ENCODE results near the gene CNTNAP4.

CNTNAP4 gene

DNA sequence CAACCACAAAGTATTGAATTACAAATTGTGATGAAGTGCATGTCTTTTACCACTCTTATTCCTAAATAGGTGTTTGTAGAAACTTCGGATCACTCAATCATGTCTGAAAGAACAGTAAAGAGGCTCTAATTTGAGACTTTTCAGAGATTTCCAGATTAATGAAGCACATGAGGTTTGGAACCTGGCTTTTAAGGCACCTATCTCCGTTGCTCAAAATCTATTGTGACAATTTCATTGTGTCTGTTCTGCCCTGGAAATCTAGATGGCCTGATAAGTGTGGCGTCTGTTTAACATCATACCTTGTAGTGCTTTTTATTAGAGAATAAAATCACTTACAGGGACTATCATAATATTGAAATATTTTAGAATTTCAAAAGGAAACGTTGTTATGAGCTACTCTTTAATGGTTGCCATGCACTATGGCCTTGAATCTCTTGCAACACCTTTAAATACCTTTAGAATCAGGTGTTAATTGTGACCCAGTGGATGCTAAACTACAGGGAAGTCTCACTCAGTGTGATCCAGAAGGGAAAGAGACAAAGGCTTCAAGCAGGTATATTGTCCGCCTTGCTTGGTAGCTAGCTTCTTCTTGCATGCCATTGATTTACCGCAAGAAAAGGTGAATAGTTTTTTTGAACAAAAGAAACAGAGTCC, 210.3 kb downstream of the CNTNAP4 start:
- no peak for DNase-seq

DNA sequence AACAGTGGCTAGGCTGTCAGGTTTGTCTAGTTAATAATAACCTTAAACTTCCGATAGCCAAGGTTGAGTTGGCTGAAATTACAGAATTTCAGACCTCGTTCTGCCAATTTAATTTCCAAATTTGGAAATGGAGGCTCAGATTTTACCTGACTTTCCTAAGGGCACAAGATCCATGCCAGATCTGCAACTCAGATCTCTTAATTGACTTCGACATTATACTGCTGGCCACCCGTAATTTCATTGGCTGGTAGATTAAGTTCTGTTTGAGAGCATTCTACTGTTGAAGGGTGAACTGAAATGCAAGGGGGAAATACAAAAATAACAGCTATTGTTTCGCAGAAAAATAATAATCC, 210.8 kb downstream of the CNTNAP4 start:
- DNase-seq: no peak

DNA sequence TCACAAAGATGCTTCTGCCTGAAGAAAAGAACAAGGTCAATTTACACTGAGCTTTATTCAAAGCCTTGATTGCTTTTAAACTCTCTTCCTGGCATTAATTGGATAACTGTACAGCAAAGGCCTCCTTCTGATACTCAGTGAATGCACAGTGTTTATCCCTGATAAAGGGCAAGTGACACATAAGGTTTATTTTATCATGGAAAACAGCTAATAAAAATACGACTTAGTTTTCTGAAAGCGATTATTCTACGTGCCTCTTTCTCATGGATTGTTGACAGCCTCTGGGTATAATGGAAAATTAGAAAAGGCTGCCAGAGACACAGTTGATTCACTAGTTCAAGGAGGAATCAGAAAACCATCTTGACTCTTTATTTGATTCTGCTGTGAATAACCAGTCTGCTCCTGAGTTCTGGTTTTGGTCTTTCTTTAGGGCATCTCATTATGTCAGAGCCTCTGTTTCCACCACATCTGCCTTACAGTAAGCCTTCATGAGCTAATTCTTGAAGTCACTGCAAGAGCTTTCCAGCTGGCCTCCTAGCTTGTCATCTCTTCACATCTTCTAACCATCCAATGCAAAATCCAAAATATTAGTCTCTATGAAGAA, 212.9 kb downstream of the CNTNAP4 start:
- DNase-seq: no peak

DNA sequence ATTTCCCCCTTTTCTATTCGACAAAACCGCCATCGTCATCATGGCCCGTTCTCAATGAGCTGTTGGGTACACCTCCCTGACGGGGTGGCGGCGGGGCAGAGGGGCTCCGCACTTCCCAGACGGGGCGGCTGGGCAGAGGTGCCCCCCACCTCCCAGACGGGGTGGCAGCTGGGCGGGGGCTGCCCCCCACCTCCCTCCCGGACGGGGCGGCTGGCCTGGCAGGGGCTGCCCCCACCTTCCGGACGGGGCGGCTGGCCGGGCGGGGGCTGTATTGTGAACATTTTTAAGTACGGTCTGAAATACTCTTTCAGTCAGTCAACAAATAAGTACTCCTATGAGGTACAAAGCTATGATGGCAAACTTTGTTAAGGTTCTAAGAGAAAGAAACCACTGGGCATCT, 222.8 kb downstream of the CNTNAP4 start:
- DNase-seq: no peak

DNA sequence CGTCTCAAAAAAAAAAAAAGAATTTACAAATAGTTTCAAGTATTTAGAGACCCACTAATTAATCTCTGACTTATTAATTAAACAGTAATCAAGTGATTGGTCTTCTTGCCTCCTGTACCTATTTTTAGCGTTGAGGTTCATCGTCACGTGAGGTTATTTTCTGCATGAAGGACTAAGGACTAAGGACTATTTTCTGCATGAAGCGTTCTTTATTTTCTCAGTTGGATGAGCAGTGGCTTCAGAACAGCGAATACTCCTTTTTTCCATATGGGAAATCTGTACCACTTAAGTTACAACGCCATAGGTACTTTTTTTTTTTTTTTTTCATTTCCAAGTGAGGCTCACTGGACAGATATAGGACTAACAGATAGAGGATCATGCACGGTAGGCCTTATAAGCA, 224.9 kb downstream of the CNTNAP4 start:
- no peak for DNase-seq

DNA sequence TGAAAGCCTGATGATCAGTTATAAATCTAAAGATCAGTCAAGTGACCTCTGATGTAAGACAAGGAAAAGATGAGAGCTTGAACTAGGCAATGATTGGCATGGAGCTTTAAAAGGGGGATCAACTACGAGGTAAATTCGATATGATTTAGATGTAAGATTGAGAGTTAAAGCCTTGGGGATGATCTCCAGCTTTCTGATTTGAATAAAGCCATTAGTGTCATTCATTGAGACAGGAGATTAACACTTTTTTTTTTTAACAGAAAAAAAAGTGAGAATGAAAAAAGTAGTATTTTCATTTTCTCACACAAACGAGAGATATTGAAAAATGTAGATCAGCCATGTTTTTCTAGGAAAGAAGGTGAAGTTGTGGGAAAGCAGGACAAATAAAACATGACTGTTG, 225.4 kb downstream of the CNTNAP4 start:
- no peak for DNase-seq

DNA sequence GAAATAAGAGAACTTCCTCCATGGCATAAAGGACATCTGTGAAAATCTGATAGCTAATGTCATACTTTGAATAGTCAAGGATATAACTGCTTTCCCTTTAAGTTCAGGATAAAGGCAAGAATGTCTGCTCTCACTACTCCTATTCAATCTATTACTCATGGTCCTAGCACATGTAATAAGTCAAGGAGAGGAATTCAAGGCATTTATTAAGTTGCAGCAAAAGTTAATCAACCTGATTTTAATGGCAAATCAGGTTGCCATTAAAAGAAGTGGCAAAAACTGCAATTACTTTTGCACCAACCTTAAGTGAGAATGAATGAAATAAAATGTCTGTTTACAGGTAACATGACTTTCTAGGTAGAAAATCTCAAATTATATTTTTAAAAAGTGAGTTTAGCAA, 225.9 kb downstream of the CNTNAP4 start:
- no peak for DNase-seq

DNA sequence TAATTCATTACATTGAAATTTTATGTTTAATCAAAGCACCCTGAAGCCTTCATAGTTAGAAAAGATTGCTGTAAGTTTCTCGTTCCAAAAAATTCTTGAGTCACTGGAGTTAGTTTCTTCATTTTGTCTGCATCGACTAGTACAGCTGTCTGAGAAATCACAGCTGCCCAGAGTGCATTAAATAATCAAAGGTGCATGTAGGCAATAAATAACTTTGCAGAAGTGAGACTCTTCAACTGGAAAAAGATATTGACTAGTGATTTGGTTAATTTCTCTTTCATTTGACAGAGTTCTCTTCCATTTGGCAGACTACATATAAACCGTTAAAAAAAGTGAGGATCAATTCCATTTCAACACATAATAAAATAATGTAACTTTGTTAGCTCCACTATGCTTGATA, 234.0 kb downstream of the CNTNAP4 start:
- DNase-seq: no peak

DNA sequence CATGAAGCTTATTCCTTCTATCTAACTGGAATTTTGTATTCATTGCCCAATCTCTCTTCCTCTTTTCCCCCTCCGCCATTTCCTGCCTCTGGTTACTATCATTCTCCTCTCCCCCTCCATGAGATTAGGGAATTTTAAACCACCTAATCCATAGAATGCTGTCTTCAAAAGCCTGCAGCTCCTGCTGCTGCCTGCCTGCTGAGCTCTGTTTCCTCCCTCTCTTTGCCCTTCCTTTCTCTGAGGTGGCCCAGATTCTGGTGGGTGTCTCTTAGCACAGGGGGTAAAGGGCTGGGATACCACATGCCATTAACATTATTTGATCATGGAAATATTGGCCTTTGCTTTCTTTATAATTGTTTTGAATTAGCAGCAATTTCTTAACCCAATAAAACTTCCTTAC, 241.6 kb downstream of the CNTNAP4 start:
- DNase-seq: no peak

DNA sequence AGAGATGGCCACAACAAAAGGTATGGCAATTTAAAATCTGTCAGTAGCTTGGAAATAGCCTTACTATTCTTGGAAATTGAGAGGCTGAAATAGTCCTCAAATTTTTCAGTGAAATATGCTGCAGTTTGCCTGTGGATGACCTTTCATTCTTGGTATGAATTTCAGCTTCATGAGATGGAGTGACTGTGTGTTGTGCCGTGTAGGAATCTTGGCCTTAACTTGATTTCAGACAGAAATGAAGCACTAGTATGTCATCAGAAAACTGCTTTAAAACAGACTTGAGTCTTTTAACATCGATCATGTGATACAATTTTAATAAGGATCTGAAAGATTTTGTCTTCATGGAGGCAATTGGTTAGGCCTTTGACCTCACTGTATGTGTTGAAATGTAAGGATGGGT, 247.2 kb downstream of the CNTNAP4 start:
- no peak for DNase-seq

DNA sequence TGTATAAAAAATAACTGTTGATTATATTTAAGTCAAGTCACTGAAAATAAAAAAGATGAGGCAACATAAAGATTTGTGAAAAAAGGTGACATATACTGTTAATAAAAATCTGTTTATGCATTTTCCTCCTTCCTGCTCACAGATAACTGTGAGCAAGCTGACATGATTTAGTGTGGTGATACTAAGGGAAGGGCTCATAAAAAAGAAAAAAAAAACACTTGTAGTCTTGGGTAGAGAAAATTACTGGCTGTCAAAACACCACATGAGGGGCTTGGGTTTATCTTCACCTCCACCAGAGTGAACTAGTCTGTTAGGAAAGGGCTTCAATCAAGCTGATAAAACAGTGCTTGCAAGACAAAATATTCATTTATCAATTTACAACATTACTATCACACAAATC, 247.6 kb downstream of the CNTNAP4 start:
- no peak for DNase-seq

DNA sequence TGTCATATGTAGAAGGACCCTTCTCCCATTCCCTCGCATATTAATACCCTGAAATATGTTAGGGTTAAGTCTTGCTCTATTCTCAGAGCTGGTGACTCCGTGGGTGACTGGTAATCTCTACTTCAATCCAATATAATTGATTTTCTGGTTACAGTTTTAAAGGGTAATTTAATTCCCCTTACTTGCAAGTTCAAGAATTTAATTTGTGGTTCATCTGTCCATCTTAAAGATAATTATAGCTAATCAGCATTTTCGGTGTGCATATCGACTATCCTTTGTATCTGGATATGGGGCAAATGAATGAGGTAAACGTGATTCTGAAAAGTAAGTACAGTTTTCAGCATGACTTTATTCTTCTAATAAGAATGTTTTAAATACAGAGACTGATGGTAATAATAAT, 250.0 kb downstream of the CNTNAP4 start:
- no peak for DNase-seq

DNA sequence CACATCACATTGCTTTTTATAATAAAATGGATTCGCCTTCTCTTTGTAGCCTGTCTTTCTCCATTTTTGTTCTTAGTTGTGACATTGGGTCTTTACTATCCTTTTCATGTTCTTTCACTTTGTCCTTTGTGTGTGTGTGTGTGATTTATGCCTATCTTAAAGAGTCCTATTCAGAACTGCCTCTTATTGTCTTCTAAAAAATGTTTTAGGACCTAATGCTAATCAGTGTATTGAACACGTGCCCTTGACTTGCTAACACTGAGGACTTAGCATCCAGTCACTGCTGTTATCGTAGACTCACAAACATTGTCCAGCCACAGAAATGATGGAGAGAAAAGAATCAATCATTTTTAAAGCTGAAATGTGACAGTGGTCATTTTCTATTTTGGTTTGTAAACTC, 251.9 kb downstream of the CNTNAP4 start:
- DNase-seq: no peak

DNA sequence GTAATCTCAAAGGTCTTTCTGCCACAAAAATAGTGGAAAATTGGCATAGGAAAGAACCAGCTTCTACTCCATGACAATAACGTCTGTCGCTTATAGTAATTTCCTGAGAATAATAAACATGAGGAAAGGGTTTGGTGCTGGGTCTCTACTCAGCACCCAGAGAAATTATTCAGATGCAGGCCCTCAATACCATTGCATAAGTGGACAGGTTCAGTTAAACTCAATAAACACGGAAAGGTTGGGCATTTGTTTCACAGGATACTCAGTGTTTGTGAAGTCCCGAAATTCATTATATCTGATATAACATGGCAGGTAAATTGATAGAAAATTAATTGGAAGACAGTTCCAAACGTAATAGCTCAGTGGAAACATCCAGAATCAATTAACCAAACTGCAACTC, 254.0 kb downstream of the CNTNAP4 start:
- no peak for DNase-seq

DNA sequence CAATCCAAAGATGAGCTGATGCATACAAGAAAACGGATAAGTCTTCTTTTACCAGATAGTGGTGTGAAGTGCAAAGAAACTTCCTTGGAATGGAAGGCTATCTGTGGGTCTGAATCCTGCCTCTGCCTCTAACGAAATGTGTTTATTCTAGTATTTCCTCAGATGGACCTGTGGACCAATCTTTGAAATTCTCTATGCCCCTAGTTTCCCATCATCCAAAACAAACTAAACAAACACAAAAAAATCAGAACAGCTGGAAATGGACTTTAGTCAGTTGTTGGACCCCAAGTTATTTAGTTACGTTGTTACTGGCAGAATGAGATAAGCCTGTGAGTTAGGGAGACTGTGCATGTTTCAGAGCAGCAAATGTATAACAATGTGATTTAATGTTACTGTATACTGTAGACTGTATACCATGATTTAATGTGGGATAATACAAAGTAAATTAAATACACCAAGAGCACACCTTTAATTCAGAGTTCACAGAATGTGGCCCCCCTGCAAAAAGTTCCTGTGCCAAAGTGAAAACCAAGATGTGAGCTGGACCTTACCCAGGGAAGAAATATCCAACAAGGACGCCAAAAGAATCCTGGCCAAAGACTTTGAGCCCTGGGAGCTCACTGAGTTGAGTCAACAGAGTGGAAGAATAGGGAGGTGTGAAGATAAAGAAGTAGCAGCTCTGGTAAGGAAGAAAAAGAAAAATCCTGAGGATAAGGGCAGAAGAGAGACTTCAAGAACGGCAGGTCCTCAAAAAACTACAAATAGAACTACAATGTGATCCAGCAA, 255.2 kb downstream of the CNTNAP4 start:
- DNase-seq: no peak

DNA sequence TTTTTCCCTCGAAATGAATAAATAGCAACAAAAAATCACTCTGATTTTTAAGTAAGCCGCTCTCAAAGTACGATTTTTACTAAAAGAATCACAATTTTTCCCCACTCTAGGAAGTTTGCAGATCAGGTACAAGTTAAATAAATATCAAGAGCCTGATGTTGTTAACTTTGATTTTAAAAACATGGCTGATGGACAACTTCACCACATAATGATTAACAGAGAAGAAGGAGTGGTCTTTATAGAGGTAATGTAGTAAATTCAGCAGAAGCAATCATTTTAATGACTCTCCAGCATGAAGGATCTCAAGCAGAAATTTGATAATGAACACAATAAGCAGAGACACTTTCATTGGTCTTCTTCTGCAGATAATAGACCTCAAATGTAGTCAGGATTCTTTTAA, 262.4 kb downstream of the CNTNAP4 start:
- no peak for DNase-seq

DNA sequence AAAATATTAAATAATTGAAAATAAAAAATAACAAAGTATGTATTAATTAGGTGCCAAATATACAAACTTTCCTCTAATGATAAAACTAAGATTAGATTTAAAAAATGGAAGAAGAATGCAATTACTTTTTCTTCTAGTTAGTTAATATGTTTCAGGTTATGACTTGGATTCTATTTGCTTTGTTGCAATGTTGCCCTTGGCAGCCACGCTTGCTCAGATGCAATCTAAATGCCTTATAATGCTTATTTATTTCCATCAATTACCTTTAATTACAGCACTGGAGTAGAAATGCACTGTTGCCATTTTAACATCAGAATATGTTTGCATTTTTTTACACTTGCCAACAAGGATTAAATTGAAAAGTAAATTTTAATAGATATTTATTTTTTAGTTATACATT, 263.9 kb downstream of the CNTNAP4 start:
- DNase-seq: no peak

DNA sequence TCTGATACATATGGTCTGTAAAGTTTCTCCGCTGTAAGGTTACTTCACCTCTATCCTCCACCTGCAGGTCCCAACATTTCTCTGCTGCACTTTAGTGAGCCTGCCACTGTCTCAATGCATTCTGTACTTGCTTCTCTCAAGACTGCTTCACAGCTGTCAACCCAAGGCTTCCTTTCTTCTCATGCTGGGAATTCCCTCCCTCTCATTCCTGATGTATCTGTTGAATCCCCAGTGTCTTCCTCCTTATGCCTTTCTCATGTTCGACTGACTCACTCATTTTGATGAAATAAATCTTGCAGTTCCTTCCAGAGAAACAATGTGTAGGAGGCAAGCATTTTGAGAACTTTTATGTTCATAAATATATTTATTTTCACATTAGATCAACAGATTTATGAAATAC, 288.3 kb downstream of the CNTNAP4 start:
- peak in 1 of 56 donors; percentile 8 for DNase-seq

DNA sequence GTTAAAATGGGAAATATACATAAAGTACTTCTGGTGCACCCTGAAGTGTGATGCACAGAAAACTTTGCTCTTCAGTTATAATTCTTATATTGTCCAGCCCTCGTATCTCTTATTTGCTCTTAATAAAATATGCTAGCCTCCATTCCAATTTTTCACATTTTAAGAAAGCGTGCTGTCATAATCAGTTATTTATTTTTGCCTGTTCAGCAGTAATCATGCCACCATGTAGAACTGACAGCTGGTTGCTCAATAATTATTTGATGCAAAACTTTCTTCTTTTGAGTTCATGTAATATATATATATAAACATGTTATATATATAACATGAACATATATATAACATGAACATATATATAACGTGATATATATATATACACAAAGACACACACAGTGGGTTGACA, 294.6 kb downstream of the CNTNAP4 start:
- no peak for DNase-seq

DNA sequence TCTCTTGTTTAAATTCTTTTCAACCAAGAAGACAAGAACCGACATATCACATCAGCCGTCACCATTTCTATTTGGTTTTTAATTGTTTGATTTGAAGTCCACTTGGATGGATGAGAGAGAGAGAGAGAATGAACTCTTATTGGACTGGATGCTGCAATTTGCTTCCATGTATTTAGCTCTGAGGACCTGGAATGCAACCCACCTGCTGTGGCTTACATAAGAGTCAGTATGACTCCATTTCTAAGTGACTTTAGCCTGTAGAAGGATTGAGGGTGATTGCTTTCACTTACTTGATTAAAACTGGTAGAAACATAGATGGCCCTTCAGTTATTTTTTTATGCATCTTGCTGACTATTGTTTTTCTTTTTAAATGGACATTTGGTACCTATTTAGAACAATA, 296.1 kb downstream of the CNTNAP4 start:
- DNase-seq: no peak

DNA sequence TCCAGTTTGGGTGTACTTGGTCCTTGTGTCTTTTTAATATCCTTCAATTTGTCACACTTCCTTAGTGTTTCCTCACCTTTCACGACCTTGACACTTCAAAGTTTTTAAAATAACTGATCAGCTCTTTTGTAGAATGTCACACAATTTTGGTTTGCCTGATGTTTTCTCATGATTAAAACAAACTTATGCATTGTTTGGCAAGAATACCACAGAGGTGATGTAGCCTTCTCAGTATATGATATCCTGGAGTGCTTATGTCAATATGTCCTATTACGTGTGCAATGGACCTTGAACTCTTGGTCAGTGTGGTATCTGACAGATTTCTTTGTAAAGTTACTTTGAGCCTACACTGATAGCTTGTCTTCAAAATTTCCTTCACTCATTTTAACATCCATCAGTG, 297.4 kb downstream of the CNTNAP4 start:
- no peak for DNase-seq

DNA sequence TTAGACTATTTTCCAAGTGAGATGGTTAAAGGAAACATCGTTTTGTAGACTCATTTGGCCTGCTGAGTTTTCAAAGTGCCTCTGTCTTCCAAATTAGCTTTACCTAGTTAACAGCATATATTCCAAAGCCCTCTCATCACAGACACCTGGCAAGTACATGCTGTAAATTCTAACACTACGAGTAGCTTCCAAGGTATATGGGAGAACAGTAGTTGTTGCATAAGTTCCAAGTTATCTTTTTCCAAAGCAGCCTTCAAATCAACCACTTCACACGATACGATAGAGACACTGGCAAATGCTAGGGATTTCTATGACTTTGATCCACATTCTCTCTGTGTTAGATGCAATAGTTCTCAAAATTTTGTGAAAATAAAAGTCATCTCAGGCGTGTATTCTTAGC, 299.3 kb downstream of the CNTNAP4 start:
- DNase-seq: no peak

DNA sequence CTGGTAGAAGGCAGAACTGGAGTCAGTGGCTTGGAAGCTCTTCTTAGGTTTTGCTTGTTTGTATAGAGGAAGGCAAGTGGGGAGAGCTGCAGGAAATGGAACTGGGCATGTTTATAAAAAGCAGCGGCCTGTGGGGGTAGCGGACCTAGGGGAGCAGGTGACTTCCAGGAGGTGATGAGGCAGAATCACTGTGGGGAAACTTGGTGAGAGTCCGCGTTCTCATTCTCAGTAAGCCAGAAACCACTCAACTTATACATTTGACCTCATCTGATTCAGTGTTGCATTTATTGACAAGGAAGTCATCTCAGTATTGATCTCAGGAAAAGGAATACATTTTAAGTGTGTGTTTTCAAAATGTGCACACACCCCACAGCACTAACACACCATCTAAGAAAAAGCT, 299.8 kb downstream of the CNTNAP4 start:
- no peak for DNase-seq

All from nucleus accumbens (tissue), 56 donors.